Dendritic cell treated with granulocyte-macrophage colony-stimulating factor and Interleukin-4, amounts not matched to agents 40 ng/mL and 50 ng/mL, for 4 days (primary cell): ENCODE results near the gene ACACA.

ENCODE experiments used
- H3K27ac Mint-ChIP-seq: one replicate; pipeline ENCODE4 v1.8.0; 2022; ENCODE audit warnings: mild to moderate bottlenecking, mixed read lengths
- H3K27me3 Mint-ChIP-seq: one replicate; pipeline ENCODE4 v1.8.0; 2022; ENCODE audit warnings: mild to moderate bottlenecking, mixed read lengths
- H3K36me3 Mint-ChIP-seq: one replicate; pipeline ENCODE4 v1.8.0; 2022; ENCODE audit warnings: low read depth, mixed read lengths
- H3K4me1 Mint-ChIP-seq: one replicate; pipeline ENCODE4 v1.8.0; 2022; ENCODE audit warnings: low read depth, mixed read lengths
- H3K4me3 Mint-ChIP-seq: one replicate; pipeline ENCODE4 v1.8.0; 2022; ENCODE audit warnings: mild to moderate bottlenecking, moderate library complexity, mixed read lengths
- H3K9me3 Mint-ChIP-seq: one replicate; pipeline ENCODE4 v1.8.0; 2022; ENCODE audit warnings: mixed read lengths
- intact Hi-C: fragments of 100-400 bp; cut with micrococcal nuclease; formaldehyde crosslinking; loops from one replicate; pipeline ENCODE4 v1.15.0; 2022

The ACACA gene

DNA sequence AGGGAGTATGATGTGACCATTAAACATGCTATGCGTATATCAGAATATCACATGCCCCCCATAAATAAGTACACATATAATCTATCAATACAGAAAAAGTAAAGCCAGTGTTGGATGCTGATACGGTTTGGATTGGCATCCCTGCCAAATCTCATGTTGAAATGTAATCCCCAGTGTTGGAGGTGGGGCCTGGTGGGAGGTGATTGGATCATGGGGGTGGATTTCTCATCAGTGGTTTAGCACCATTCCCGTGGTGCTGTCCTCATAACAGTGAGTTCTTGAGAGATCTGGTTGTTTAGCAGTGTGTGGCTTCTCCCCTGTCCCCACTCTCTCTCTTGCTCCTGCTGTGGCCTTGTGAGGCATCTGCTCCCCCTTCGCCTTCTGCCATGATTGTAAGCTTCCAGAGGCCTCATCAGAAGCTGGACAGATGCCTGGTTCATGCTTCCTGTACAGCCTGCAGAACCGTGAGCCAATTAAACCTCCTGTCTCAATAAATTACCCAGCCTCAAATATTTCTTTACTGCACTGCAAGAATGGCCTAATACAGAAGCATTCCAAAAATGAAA, 369.0 kb downstream of the ACACA start:
- no peak overlapping the region for H3K27ac Mint-ChIP-seq
- no peaks in the 10 kb centered on the region for H3K4me1 Mint-ChIP-seq
- intact Hi-C loops: no loop called here
- no peaks in the 10 kb centered on the region for H3K9me3 Mint-ChIP-seq
- no peaks in the 10 kb centered on the region for H3K27me3 Mint-ChIP-seq
- no peak overlapping the region for H3K4me3 Mint-ChIP-seq
- peaks cover 67% of the 10 kb centered on the region for H3K36me3 Mint-ChIP-seq
